GM21737 (cell line): ENCODE measurements around the gene BTAF1.
A peak's percentile ranks its signal among the peaks of the same experiment; 100 is the strongest.
"Not testable (repeated sequence)": the region's sequence is repeated elsewhere in the genome, so short reads cannot be mapped to it uniquely, and the experiment has no call there.

Experiments used
- ATAC-seq: cut with Tn5 transposase; IDR thresholded peaks from one replicate; pipeline ENCODE4 v1.9.1; 2021; ENCODE audit warnings: mild to moderate bottlenecking, moderate library complexity; ENCODE audit not compliant: unreplicated experiment

The BTAF1 gene

GRCh38 chr10:91923371-91924211 lies at the start of gene BTAF1:
Gene BTAF1 (plus strand): TSS chr10:91923770. CDS start chr10:91924077, 307 bp downstream.
- ATAC-seq = peak; percentile 96

DNA sequence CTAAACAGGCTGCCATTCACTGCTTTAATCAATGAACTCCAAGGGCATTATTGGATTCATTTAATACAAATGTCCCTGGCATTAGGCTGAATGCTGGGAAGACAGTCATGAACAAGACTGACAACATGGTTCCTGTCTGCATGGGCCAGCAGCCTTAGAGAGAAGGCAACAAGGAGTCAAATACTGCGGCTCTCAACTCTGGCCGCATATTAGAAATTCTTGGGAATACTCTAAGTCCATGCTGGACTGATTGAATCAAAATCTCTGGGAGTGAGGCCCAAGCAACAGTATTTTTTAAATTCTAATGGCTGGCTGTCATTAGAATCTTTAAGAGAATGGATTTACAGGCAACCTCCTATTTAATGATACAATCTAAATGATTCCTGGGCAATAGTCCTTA lies 48.4 kb upstream of the BTAF1 start:
- no peak for ATAC-seq

DNA sequence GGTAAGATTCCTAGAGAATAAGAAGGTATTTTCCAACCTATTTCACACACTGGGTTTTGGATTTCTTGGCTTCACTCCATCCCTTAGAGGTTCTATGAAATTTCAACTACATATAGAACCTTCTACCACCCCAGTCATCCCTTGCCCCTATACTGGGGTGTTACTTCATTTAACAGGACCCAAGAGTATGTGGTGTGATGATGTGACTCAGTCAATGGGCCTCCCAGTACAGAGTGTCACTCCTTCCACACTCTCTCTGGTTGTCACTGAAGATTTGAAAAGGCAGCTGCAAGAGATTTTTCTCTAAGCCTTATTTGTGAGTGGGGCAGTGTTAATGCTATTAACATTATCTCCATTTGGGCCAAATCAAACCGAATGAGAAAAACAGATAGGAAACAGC lies 47.8 kb upstream of the BTAF1 start:
- no peak for ATAC-seq

- ATAC-seq = no peak
These were observed 43.9 kb upstream of the BTAF1 start for GRCh38 chr10:91879515-91880170.

DNA sequence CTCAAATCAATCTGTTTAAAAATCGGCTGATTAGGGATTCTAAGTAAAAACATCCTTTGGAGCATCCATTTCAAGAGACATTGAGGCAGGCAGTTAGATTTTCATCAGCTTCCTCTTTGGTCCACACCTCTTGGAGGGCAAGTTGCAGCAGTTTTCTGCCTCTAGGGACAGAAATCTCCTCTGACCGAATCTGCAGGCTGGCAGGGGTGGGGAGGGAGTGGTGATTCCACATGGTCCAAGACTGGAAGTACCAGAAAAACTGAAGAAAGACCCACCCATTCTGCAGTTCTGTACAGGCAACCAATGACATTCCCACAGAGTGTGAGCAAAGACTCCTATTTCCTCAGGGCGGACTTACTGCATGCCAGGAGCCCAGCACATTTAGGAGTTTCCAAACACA lies 43.3 kb upstream of the BTAF1 start:
- ATAC-seq = no peak

- ATAC-seq = no peak
These were observed 39.8 kb upstream of the BTAF1 start for GRCh38 chr10:91883549-91884444.

DNA sequence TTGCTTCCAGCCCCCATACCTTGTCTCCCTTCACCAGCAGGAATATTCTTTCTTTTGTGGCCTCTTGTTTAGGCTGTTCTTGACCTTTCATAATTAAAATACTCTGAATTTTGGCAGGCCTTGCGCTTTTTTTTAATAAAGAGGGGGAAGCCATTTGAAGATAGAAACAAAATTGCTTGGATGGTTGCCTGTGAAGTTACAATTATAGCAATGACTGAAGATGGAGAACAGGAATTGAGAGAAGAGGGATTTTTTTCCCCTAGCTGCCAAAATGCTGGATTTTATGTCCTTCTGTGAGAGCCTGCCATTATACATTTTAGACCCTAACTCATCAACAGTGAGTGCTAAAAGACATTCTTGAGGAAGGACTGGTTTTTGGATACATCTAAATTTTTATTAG lies 39.0 kb upstream of the BTAF1 start:
- no peak for ATAC-seq

DNA sequence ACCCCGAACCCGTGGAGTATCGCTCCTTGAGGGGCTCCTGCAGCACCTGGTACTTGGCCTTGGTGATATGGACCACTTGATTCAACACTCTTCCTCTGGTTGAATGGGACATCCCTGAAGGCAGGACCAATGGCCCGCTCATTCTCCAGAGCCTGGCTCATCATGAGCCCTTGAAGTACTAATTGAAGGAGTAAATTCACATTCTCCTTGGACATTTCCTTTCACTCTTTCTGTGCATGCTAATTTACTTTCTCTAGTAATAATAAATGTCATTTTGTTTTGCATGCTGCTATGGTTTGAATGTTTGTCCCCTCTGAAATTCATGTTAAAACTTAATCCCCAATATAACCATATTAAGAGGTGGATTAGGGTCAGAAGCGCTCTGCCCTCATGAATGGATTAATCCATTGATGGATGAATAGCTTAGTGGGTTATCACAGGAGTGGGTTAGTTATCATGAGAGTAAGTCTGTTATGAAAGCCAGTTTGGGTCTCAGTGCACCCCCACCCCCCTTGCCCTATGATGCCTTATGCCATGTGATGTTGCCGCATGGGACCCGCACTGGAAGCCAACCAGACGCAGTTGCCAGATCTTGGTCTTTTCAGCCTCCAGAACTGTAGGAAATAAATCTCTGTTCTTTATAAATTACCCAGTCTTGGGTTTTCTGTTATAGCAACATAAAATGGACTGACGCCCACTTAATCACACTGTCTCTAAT lies 38.0 kb upstream of the BTAF1 start:
- no peak for ATAC-seq

DNA sequence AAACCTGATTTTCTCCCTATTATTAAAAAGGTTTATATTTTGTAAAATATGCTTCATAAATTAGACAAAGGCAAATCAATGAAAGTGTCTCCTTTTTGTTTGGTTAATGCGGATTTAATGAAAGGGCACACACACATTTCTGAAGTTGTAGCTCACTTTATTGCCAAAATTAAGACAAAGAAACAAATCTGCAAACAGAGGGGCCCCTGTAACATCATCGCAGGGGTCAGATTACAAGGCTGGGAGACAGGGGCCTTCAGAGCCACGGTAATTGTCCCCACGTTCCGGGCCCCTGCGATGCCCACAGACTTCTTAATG lies 36.7 kb upstream of the BTAF1 start:
- no peak for ATAC-seq

GRCh38 chr10:91887272-91888076 lies 36.1 kb upstream of the BTAF1 start:
- ATAC-seq = no peak

DNA sequence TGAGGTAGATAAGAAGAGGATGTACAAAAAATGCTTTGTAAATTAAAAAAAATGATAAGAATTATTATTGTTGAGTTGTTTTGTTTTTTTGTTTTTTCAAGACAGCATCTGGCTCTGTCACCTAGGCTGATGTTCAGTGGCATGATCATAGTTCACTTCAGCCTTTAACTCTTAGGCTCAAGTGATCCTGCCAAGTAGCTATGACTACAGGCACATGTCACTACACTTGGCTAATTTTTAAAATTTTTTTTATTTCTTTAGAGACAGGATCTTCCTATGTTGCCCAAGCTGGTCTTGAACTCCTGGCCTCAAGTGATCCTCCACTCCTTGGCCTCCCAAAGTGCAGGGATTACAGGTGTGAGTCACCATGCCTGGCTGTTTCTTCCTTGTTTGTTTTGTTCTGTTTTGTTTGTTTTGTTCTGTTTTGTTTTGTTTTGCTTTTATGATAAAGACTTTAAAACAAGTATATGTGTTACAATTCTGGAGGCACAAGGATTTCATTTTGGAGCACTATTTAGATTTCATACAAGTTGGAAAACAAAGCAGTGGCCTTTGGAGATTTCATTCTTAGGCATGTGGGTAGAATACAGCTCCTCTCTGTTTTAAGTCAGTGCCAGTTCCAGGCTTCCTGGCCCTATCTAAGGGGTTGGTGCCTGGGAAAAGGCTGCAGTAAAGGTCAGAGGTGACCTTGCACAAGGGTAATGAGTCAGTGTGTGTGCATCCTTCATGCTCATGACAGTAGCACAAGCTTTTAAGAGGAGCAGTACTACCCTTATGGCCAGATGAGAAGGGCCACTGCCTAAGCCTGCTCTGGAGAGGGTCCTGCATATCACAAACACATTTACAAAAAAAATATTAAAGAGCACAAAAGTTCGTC lies 32.2 kb upstream of the BTAF1 start:
- no peak for ATAC-seq

GRCh38 chr10:91893051-91893450 lies 30.5 kb upstream of the BTAF1 start:
- no peak for ATAC-seq

DNA sequence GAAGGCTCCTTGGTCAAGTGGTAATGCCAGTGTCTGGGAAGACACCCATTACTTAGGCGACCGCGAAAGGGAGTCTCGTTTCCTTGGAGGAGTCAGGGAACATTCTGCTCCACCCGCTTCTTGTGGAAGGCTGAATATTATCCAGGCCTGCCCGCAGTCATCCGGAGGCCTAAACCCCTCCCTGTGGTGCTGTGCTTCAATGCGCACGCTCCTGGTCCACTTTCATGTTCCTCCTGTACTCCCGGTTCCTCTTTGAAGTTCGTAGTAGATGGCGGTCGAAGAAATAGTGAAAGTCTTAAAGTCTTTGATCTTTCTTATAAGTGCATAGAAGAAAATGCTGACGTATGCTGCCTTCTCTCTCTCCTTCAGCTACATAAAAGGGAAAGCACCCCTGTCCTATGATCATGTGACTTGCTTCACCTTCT lies 29.3 kb upstream of the BTAF1 start:
- not testable (repeated sequence) for ATAC-seq

GRCh38 chr10:91896212-91896756 lies 27.3 kb upstream of the BTAF1 start:
- ATAC-seq = no peak

DNA sequence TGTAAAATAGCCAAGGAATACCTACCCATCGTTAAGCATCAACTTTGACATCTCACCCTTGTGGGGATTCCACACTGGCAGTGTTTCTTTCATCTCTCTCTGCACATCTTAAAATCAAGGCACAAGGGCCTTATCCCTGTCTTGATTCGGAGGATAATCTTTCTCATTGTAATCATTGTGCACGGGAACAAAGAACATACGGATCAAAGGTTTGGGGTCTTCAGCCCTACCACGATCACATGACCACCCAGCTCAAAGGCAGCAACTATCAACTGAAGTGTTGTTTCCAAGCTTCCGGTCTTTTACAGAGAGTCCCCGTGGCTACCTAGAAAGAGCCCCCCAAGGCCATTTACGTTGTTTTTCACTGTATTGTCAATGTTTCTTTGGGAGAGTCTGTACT lies 26.1 kb upstream of the BTAF1 start:
- no peak for ATAC-seq

GRCh38 chr10:91901784-91902677 lies 21.5 kb upstream of the BTAF1 start:
- no peak for ATAC-seq

- no peak for ATAC-seq
These were observed 16.5 kb upstream of the BTAF1 start for GRCh38 chr10:91907033-91907594.
